ENCODE results near the gene CDKL4.
"Not testable (repeated sequence)": the region's sequence is repeated elsewhere in the genome, so short reads cannot be mapped to it uniquely, and the experiment has no call there.

CDKL4 gene

GRCh38 chr2:39215545-39215944 is 28.2 kb downstream of the CDKL4 start:
- Histone ChIP-seq H3K4me1 (ENCODE audit: control insufficient read depth, insufficient read depth, low read length) (peaks cover 8% of the 10 kb centered on the region), H3K9ac (ENCODE audit: low read length) (no peak overlapping the region), H3K9me3 (ENCODE audit: control insufficient read depth, insufficient read depth, low read depth, low read length) (no peaks in the 10 kb centered on the region), H3K4me3 (ENCODE audit: low read depth, low read length) (no peak overlapping the region), H3K36me3 (ENCODE audit: control insufficient read depth, insufficient read depth, low read length) (no peaks in the 10 kb centered on the region), H3K27me3 (ENCODE audit: control insufficient read depth, insufficient read depth, low read length) (no peaks in the 10 kb centered on the region), H3K27ac (ENCODE audit: low read depth, low read length) (no peak overlapping the region)

GRCh38 chr2:39213015-39213414 is 30.8 kb downstream of the CDKL4 start:
- Histone ChIP-seq H3K9ac (ENCODE audit: low read length) (no peak overlapping the region), H3K27ac (ENCODE audit: low read depth, low read length) (no peak overlapping the region), H3K27me3 (ENCODE audit: control insufficient read depth, insufficient read depth, low read length) (no peaks in the 10 kb centered on the region), H3K4me1 (ENCODE audit: control insufficient read depth, insufficient read depth, low read length) (no peaks in the 10 kb centered on the region), H3K36me3 (ENCODE audit: control insufficient read depth, insufficient read depth, low read length) (no peaks in the 10 kb centered on the region), H3K9me3 (ENCODE audit: control insufficient read depth, insufficient read depth, low read depth, low read length) (no peaks in the 10 kb centered on the region), H3K4me3 (ENCODE audit: low read depth, low read length) (no peak overlapping the region)

GRCh38 chr2:39210846-39211245 is 32.9 kb downstream of the CDKL4 start:
- no peaks in the 10 kb centered on the region for H3K4me1 ChIP-seq (ENCODE audit: control insufficient read depth, insufficient read depth, low read length)
- no peak overlapping the region for H3K4me3 ChIP-seq (ENCODE audit: low read depth, low read length)
- no peaks in the 10 kb centered on the region for H3K36me3 ChIP-seq (ENCODE audit: control insufficient read depth, insufficient read depth, low read length)
- H3K9ac ChIP-seq (ENCODE audit: low read length) = no peak overlapping the region
- H3K27me3 ChIP-seq (ENCODE audit: control insufficient read depth, insufficient read depth, low read length) = no peaks in the 10 kb centered on the region
- H3K9me3 ChIP-seq (ENCODE audit: control insufficient read depth, insufficient read depth, low read depth, low read length) = no peaks in the 10 kb centered on the region
- H3K27ac ChIP-seq (ENCODE audit: low read depth, low read length) = no peak overlapping the region

- Histone ChIP-seq H3K27me3 (ENCODE audit: control insufficient read depth, insufficient read depth, low read length) (no peaks in the 10 kb centered on the region), H3K9ac (ENCODE audit: low read length) (no peak overlapping the region), H3K4me1 (ENCODE audit: control insufficient read depth, insufficient read depth, low read length) (peaks cover 14% of the 10 kb centered on the region), H3K9me3 (ENCODE audit: control insufficient read depth, insufficient read depth, low read depth, low read length) (0 out of 2 replicates have a peak, but pooled peaks cover 6% of the 10 kb centered on the region), H3K36me3 (ENCODE audit: control insufficient read depth, insufficient read depth, low read length) (no peaks in the 10 kb centered on the region), H3K4me3 (ENCODE audit: low read depth, low read length) (no peak overlapping the region), H3K27ac (ENCODE audit: low read depth, low read length) (peak overlapping the region; percentile 24; the same call in 1 of the 2 replicates)
Observed at GRCh38 chr2:39203382-39203781, 40.4 kb downstream of the CDKL4 start.

GRCh38 chr2:39202639-39203369 is 41.0 kb downstream of the CDKL4 start:
- H3K9ac ChIP-seq (ENCODE audit: low read length) = peak overlapping the region; percentile 42
- H3K27ac ChIP-seq (ENCODE audit: low read depth, low read length) = peak overlapping the region; percentile 24

GRCh38 chr2:39197003-39197402 is 46.8 kb downstream of the CDKL4 start:
- not testable (repeated sequence) for H3K4me3 ChIP-seq (ENCODE audit: low read depth, low read length); H3K4me1 ChIP-seq (ENCODE audit: control insufficient read depth, insufficient read depth, low read length); H3K27ac ChIP-seq (ENCODE audit: low read depth, low read length); H3K9ac ChIP-seq (ENCODE audit: low read length); H3K36me3 ChIP-seq (ENCODE audit: control insufficient read depth, insufficient read depth, low read length); H3K9me3 ChIP-seq (ENCODE audit: control insufficient read depth, insufficient read depth, low read depth, low read length); H3K27me3 ChIP-seq (ENCODE audit: control insufficient read depth, insufficient read depth, low read length)

More at GRCh38 chr2:39202639-39203369, 41.0 kb downstream of the CDKL4 start:
- Histone ChIP-seq H3K36me3 (ENCODE audit: control insufficient read depth, insufficient read depth, low read length) (no peaks in the 10 kb centered on the region), H3K27me3 (ENCODE audit: control insufficient read depth, insufficient read depth, low read length) (no peaks in the 10 kb centered on the region), H3K4me3 (ENCODE audit: low read depth, low read length) (peak overlapping the region; percentile 9), H3K9me3 (ENCODE audit: control insufficient read depth, insufficient read depth, low read depth, low read length) (0 out of 2 replicates have a peak, but pooled peaks cover 6% of the 10 kb centered on the region), H3K4me1 (ENCODE audit: control insufficient read depth, insufficient read depth, low read length) (peaks cover 14% of the 10 kb centered on the region)

- Histone ChIP-seq H3K36me3 (ENCODE audit: control insufficient read depth, insufficient read depth, low read length) (no peaks in the 10 kb centered on the region), H3K4me1 (ENCODE audit: control insufficient read depth, insufficient read depth, low read length) (no peaks in the 10 kb centered on the region), H3K9ac (ENCODE audit: low read length) (no peak overlapping the region), H3K27me3 (ENCODE audit: control insufficient read depth, insufficient read depth, low read length) (no peaks in the 10 kb centered on the region), H3K27ac (ENCODE audit: low read depth, low read length) (no peak overlapping the region), H3K4me3 (ENCODE audit: low read depth, low read length) (no peak overlapping the region), H3K9me3 (ENCODE audit: control insufficient read depth, insufficient read depth, low read depth, low read length) (no peaks in the 10 kb centered on the region)
Observed at GRCh38 chr2:39194686-39195085, 49.1 kb downstream of the CDKL4 start.

- Histone ChIP-seq H3K27ac (ENCODE audit: low read depth, low read length) (no peak overlapping the region), H3K4me1 (ENCODE audit: control insufficient read depth, insufficient read depth, low read length) (no peaks in the 10 kb centered on the region), H3K4me3 (ENCODE audit: low read depth, low read length) (no peak overlapping the region), H3K36me3 (ENCODE audit: control insufficient read depth, insufficient read depth, low read length) (no peaks in the 10 kb centered on the region), H3K9ac (ENCODE audit: low read length) (no peak overlapping the region), H3K9me3 (ENCODE audit: control insufficient read depth, insufficient read depth, low read depth, low read length) (no peaks in the 10 kb centered on the region), H3K27me3 (ENCODE audit: control insufficient read depth, insufficient read depth, low read length) (no peaks in the 10 kb centered on the region)
Observed at GRCh38 chr2:39188960-39189494, 54.7 kb downstream of the CDKL4 start.

- no peak overlapping the region for H3K4me3 ChIP-seq (ENCODE audit: low read depth, low read length)
- no peak overlapping the region for H3K27ac ChIP-seq (ENCODE audit: low read depth, low read length)
- H3K9me3 ChIP-seq (ENCODE audit: control insufficient read depth, insufficient read depth, low read depth, low read length) = no peaks in the 10 kb centered on the region
- no peaks in the 10 kb centered on the region for H3K36me3 ChIP-seq (ENCODE audit: control insufficient read depth, insufficient read depth, low read length)
- no peak overlapping the region for H3K9ac ChIP-seq (ENCODE audit: low read length)
- H3K4me1 ChIP-seq (ENCODE audit: control insufficient read depth, insufficient read depth, low read length) = 0 out of 2 replicates have a peak, but pooled peaks cover 6% of the 10 kb centered on the region
- no peaks in the 10 kb centered on the region for H3K27me3 ChIP-seq (ENCODE audit: control insufficient read depth, insufficient read depth, low read length)
Observed at GRCh38 chr2:39183673-39184072, 60.1 kb downstream of the CDKL4 start.

GRCh38 chr2:39181297-39181696 is 62.5 kb downstream of the CDKL4 start:
- H3K9ac ChIP-seq (ENCODE audit: low read length) = no peak overlapping the region
- H3K27me3 ChIP-seq (ENCODE audit: control insufficient read depth, insufficient read depth, low read length) = no peaks in the 10 kb centered on the region
- no peaks in the 10 kb centered on the region for H3K36me3 ChIP-seq (ENCODE audit: control insufficient read depth, insufficient read depth, low read length)
- no peak overlapping the region for H3K4me3 ChIP-seq (ENCODE audit: low read depth, low read length)
- 0 out of 2 replicates have a peak, but pooled peaks cover 6% of the 10 kb centered on the region for H3K4me1 ChIP-seq (ENCODE audit: control insufficient read depth, insufficient read depth, low read length)
- H3K27ac ChIP-seq (ENCODE audit: low read depth, low read length) = no peak overlapping the region
- H3K9me3 ChIP-seq (ENCODE audit: control insufficient read depth, insufficient read depth, low read depth, low read length) = no peaks in the 10 kb centered on the region
